WERI-Rb-1 (cell line): ENCODE data around the gene DUSP9.

Source experiments
- DNase-seq: peaks from one replicate; pipeline ENCODE4 v3.0.0-alpha.2; 2020
- H3K27ac ChIP-seq: fragments of 250-450 bp; sonication (Bioruptor Pico); 2 replicates; pipeline ENCODE4 v1.5.1; 2020; ENCODE audit warnings: mild to moderate bottlenecking, moderate library complexity
- H3K27me3 ChIP-seq: fragments of 250-450 bp; sonication (Bioruptor Pico); 2 replicates; pipeline ENCODE4 v1.5.1; 2021; ENCODE audit warnings: mild to moderate bottlenecking, low read depth, moderate library complexity; ENCODE audit not compliant: insufficient read depth, severe bottlenecking
- H3K36me3 ChIP-seq: fragments of 250-450 bp; sonication (Bioruptor Pico); 2 replicates; pipeline ENCODE4 v1.5.1; 2020; ENCODE audit warnings: mild to moderate bottlenecking, moderate library complexity
- H3K4me3 ChIP-seq: 2 replicates; pipeline ENCODE4 v1.5.1; 2011; ENCODE audit warnings: low read depth, mild to moderate bottlenecking, control low read depth, low read length
- H3K9me3 ChIP-seq: fragments of 250-450 bp; sonication (Bioruptor Pico); 2 replicates; pipeline ENCODE4 v1.5.1; 2021; ENCODE audit warnings: mild to moderate bottlenecking, moderate library complexity; ENCODE audit not compliant: severe bottlenecking
- CTCF ChIP-seq: IDR thresholded peaks from 2 replicates; pipeline ENCODE4 v1.5.1; 2011; ENCODE audit warnings: low read depth, mild to moderate bottlenecking, control low read depth, inconsistent platforms, low read length

DUSP9 gene

GRCh38 chrX:153608806-153609205 is 38.2 kb upstream of the DUSP9 start:
- no peak for TF ChIP-seq CTCF
- no peak for DNase-seq
- Histone ChIP-seq H3K27me3 (no peaks in the 10 kb centered on the region), H3K36me3 (no peaks in the 10 kb centered on the region), H3K9me3 (no peaks in the 10 kb centered on the region), H3K27ac (no peak overlapping the region), H3K4me3 (no peak overlapping the region)

GRCh38 chrX:153609917-153610835 is 36.8 kb upstream of the DUSP9 start:
- peak; percentile 93 for DNase-seq
- peak overlapping the region; percentile 55 for H3K4me3 ChIP-seq
- H3K27me3 ChIP-seq: no peaks in the 10 kb centered on the region
- H3K36me3 ChIP-seq: no peaks in the 10 kb centered on the region
- TF ChIP-seq CTCF: peak; percentile 97
- H3K9me3 ChIP-seq: peaks cover 2% of the 10 kb centered on the region
- H3K27ac ChIP-seq: peak overlapping the region; percentile 52

GRCh38 chrX:153610836-153611213 is 36.2 kb upstream of the DUSP9 start:
- H3K36me3 ChIP-seq: no peaks in the 10 kb centered on the region
- peak overlapping the region; percentile 55; the same call in 1 of the 2 replicates for H3K4me3 ChIP-seq
- H3K27me3 ChIP-seq: no peaks in the 10 kb centered on the region
- no peak for TF ChIP-seq CTCF
- DNase-seq: no peak
- no peak overlapping the region for H3K27ac ChIP-seq
- H3K9me3 ChIP-seq: peaks cover 2% of the 10 kb centered on the region

- H3K9me3 ChIP-seq: peaks cover 2% of the 10 kb centered on the region
- H3K36me3 ChIP-seq: no peaks in the 10 kb centered on the region
- DNase-seq: no peak
- no peaks in the 10 kb centered on the region for H3K27me3 ChIP-seq
- no peak overlapping the region for H3K4me3 ChIP-seq
- H3K27ac ChIP-seq: no peak overlapping the region
- TF ChIP-seq CTCF: no peak
These were observed 35.5 kb upstream of the DUSP9 start for GRCh38 chrX:153611298-153612095.

- H3K27ac ChIP-seq: no peak overlapping the region
- no peak for TF ChIP-seq CTCF
- H3K36me3 ChIP-seq: no peaks in the 10 kb centered on the region
- H3K9me3 ChIP-seq: peaks cover 2% of the 10 kb centered on the region
- no peak for DNase-seq
- H3K27me3 ChIP-seq: no peaks in the 10 kb centered on the region
- no peak overlapping the region for H3K4me3 ChIP-seq
These were observed 34.6 kb upstream of the DUSP9 start for GRCh38 chrX:153612413-153612812.
